SJCRH30 (cell line): ENCODE results near the gene TNRC6C. TPM values are rescaled to one million over a fixed set of nuclear protein-coding genes. Genes with fewer than 3 reads are reported as not detected.

Source experiments
- DNase-seq, 2 experiments: peaks; one replicate each; pipeline ENCODE4 v3.0.0-alpha.2; 2015 to 2020
- H3K27ac ChIP-seq: fragments of 250-450 bp; sonication (Bioruptor Pico); 2 replicates; pipeline ENCODE4 v1.5.1; 2020; ENCODE audit warnings: mild to moderate bottlenecking, moderate library complexity
- H3K27me3 ChIP-seq: fragments of 250-450 bp; sonication (Bioruptor Pico); 2 replicates; pipeline ENCODE4 v1.5.1; 2020; ENCODE audit warnings: mild to moderate bottlenecking, moderate library complexity
- H3K36me3 ChIP-seq: fragments of 250-450 bp; sonication (Bioruptor Pico); 2 replicates; pipeline ENCODE4 v1.5.1; 2020; ENCODE audit warnings: mild to moderate bottlenecking, moderate library complexity
- H3K4me1 ChIP-seq: fragments of 250-450 bp; sonication (Bioruptor Pico); 2 replicates; pipeline ENCODE4 v1.5.1; 2020; ENCODE audit warnings: mild to moderate bottlenecking, moderate library complexity
- H3K4me3 ChIP-seq: fragments of 250-450 bp; sonication (Bioruptor Pico); 2 replicates; pipeline ENCODE4 v1.5.1; 2020; ENCODE audit warnings: mild to moderate bottlenecking, moderate library complexity
- H3K9me3 ChIP-seq: fragments of 250-450 bp; sonication (Bioruptor Pico); replicated peaks from 2 replicates; pipeline ENCODE4 v1.5.1; 2020; ENCODE audit warnings: mild to moderate bottlenecking, moderate library complexity
- total RNA-seq: library from RNA; depleted of rRNA; stranded (reverse); fragments of >200 nt; shearing (Covaris generic); gene quantifications from 2 replicates; pipeline ENCODE4 v1.2.3, GENCODE V29; 2014

TNRC6C gene
- total RNA-seq, 1 experiment from 2014 or later = 12.7 TPM

GRCh38 chr17:77943971-77944370, 14.5 kb upstream of the TNRC6C start:
- Histone ChIP-seq H3K36me3 (no peaks in the 10 kb centered on the region), H3K4me3 (no peak overlapping the region), H3K4me1 (no peaks in the 10 kb centered on the region; the same call in 1 of the 2 replicates), H3K27ac (no peak overlapping the region), H3K27me3 (peaks cover 13% of the 10 kb centered on the region; the same call in 1 of the 2 replicates), H3K9me3 (no peaks in the 10 kb centered on the region; the same call in 1 of the 2 replicates)
- DNase-seq = no peak

GRCh38 chr17:77944390-77945222, 13.9 kb upstream of the TNRC6C start:
- Histone ChIP-seq H3K27ac (no peak overlapping the region), H3K4me3 (no peak overlapping the region), H3K27me3 (peaks cover 13% of the 10 kb centered on the region; the same call in 1 of the 2 replicates), H3K9me3 (no peaks in the 10 kb centered on the region; the same call in 1 of the 2 replicates), H3K36me3 (no peaks in the 10 kb centered on the region), H3K4me1 (no peaks in the 10 kb centered on the region; the same call in 1 of the 2 replicates)
- no peak for DNase-seq

DNA sequence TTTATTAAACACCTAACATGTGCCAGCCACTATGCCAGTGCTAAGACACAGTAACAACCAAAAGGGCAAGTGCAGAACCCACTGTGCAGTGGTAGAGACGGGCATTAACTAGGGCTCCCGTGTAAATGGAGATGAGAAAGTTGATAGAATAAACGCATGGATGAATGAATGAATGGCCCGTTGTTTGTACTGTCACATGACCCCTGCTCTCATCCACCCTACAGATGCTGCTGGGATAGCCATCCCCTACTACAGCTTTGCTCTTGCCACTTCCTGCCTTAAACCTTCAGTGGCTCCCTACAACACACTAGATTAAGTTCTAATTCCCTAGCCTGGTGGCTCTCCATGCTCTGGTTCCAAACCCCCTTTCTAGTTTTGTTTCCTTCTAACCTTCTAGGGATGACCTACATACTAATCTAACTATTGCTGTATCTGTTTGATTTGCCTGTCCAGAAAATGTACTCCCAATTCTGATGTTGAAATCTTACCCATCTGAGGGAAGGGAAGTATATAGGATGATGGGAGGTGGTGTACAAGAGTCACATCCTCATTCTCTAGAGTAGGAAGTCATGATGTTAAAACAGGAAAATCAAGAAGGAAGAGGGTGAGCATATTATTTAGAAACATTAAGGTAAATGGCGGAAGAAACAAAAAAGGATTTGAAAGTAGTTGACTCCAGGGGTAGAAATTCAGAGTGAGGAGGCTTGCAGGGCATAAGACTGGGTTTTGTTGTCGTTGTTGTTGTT, 11.4 kb upstream of the TNRC6C start:
- Histone ChIP-seq H3K4me1 (no peaks in the 10 kb centered on the region; the same call in 1 of the 2 replicates), H3K27ac (no peak overlapping the region), H3K36me3 (no peaks in the 10 kb centered on the region), H3K9me3 (no peaks in the 10 kb centered on the region; the same call in 1 of the 2 replicates), H3K4me3 (no peak overlapping the region), H3K27me3 (peaks cover 15% of the 10 kb centered on the region)
- no peak for DNase-seq

- Histone ChIP-seq H3K27ac (no peak overlapping the region), H3K4me1 (no peaks in the 10 kb centered on the region; the same call in 1 of the 2 replicates), H3K27me3 (peaks cover 20% of the 10 kb centered on the region), H3K9me3 (no peaks in the 10 kb centered on the region; the same call in 1 of the 2 replicates), H3K4me3 (no peak overlapping the region), H3K36me3 (no peaks in the 10 kb centered on the region)
- DNase-seq = peak; percentile 60 to 78
Observed at GRCh38 chr17:77948690-77949114, 9.8 kb upstream of the TNRC6C start.

DNA sequence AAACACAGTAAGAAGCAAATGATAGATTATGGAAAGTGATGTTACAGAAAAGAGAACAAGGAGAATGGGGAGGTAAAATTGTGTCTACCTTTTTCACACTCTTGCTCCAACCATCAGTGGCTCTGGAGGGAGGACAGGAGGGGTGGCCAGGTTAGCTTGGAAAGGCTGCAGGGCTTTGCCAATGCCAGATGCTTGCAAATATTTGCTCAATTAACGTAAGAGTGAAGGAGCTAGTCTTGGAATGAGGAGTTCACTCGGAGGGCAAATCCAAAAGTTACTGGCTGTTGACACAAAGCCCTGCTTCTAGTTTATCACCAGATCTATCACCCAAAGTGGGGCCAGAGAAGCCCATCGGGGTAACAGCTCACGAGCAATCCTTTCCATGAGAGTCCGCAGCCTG, 7.4 kb upstream of the TNRC6C start:
- peaks cover 27% of the 10 kb centered on the region for H3K27me3 ChIP-seq
- no peak overlapping the region for H3K4me3 ChIP-seq
- no peak overlapping the region for H3K27ac ChIP-seq
- no peaks in the 10 kb centered on the region; the same call in 1 of the 2 replicates for H3K4me1 ChIP-seq
- DNase-seq = no peak
- H3K36me3 ChIP-seq = no peaks in the 10 kb centered on the region
- no peaks in the 10 kb centered on the region; the same call in 1 of the 2 replicates for H3K9me3 ChIP-seq

DNA sequence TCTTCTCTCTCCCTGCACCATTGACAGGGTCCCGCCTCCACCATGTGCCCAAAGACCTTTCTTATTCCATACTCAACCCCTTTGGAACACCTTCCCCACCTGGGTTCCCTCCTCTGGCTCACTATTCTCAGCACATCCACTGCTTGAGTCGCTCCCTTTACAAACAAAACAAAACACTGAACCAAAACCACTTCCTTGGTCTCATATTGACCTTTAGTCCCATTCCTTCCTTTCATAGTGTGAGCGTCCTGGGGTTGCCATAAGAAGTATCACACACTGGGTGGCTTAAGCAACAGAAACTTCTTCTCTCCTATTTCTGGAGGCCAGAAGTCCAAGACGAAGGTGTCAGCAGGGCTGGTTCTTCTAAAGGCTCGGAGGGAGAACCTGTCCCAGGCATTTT, 6.1 kb upstream of the TNRC6C start:
- Histone ChIP-seq H3K27me3 (peaks cover 29% of the 10 kb centered on the region), H3K4me3 (no peak overlapping the region), H3K4me1 (no peaks in the 10 kb centered on the region; the same call in 1 of the 2 replicates), H3K36me3 (no peaks in the 10 kb centered on the region), H3K27ac (no peak overlapping the region), H3K9me3 (no peaks in the 10 kb centered on the region; the same call in 1 of the 2 replicates)
- DNase-seq = no peak

- H3K4me1 ChIP-seq = peaks cover 6% of the 10 kb centered on the region
- DNase-seq = no peak
- peak overlapping the region; percentile 73 for H3K4me3 ChIP-seq
- no peaks in the 10 kb centered on the region for H3K36me3 ChIP-seq
- no peak overlapping the region for H3K27ac ChIP-seq
- H3K9me3 ChIP-seq = no peaks in the 10 kb centered on the region
- peaks cover 32% of the 10 kb centered on the region for H3K27me3 ChIP-seq
Observed at GRCh38 chr17:77957235-77957856, 1.2 kb upstream of the TNRC6C start.

DNA sequence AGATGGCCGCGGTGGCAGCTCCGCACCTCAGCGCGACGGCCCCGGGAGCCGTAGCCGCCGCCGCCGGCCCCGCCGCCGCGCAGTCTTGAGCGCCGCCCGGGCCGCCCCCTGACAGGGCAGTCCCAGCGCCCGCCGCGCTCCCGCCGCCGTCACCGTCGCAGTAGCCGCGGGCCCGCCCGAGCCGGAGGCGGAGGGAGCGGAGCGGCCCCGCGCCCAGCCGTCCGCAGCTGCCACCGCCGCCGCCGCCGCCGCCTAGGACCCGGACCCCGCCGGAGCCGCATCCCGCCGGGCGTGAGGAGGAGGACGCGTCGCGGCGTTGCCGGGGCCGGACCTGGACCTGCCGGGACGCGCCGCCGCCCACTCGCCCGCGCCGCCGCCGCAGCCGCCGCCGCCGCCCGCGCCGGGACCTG, 218 bp downstream of the TNRC6C start:
- Histone ChIP-seq H3K27ac (no peak overlapping the region), H3K4me1 (peaks cover 14% of the 10 kb centered on the region), H3K27me3 (peaks cover 18% of the 10 kb centered on the region; the same call in 1 of the 2 replicates), H3K9me3 (no peaks in the 10 kb centered on the region), H3K36me3 (no peaks in the 10 kb centered on the region), H3K4me3 (peak overlapping the region; percentile 73)
- no peak for DNase-seq

DNA sequence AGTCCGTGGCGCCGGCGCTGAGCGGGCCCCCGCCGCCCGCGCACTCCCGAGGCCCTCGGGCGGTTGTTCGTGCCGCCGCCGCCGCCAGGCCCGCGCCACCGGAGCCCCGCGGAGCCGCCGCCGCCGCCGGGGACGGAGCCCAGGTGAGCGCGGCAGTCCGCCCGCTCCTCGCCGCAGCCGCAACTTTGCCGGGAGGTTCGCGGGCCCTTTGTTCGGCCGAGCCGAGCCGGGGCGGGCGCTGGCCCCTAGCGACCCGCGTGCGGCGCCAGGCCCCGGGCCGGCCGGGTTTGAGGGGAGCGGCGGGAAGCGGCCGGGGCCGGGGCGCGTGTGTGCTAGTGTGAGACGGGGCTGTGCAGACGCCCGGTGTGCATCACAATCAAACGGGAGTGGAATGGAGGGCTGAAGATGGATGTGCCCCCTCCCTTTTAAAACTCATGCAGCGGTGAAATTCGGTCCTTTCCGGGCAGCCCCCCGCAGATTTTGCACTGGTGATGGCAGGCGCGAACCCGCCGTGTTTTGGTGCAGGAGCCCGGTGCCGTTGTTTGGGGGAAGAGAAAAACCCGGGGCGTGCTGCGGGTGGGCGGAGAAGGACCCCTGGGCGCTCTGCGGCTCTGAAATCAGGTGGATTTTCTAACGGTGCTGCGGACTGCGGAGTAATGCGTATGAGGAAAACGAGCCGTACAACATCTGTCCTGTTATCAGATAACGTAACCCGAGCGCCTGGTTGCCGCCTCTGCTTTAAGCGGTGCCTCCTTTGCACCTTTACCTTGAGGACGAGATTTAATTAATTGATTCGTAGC, 823 bp downstream of the TNRC6C start:
- Histone ChIP-seq H3K4me1 (peaks cover 18% of the 10 kb centered on the region), H3K36me3 (no peaks in the 10 kb centered on the region), H3K27me3 (peaks cover 17% of the 10 kb centered on the region; the same call in 1 of the 2 replicates), H3K4me3 (peak overlapping the region; percentile 73), H3K9me3 (no peaks in the 10 kb centered on the region), H3K27ac (no peak overlapping the region)
- DNase-seq = peak in 1 of 2 experiments; percentile 44

- no peaks in the 10 kb centered on the region for H3K9me3 ChIP-seq
- H3K4me3 ChIP-seq = peak overlapping the region; percentile 73
- H3K27me3 ChIP-seq = peaks cover 10% of the 10 kb centered on the region; the same call in 1 of the 2 replicates
- peaks cover 18% of the 10 kb centered on the region for H3K4me1 ChIP-seq
- no peak overlapping the region for H3K27ac ChIP-seq
- peak in 1 of 2 experiments; percentile 38 for DNase-seq
- no peaks in the 10 kb centered on the region for H3K36me3 ChIP-seq
Observed at GRCh38 chr17:77959926-77960521, 1.5 kb downstream of the TNRC6C start.

DNA sequence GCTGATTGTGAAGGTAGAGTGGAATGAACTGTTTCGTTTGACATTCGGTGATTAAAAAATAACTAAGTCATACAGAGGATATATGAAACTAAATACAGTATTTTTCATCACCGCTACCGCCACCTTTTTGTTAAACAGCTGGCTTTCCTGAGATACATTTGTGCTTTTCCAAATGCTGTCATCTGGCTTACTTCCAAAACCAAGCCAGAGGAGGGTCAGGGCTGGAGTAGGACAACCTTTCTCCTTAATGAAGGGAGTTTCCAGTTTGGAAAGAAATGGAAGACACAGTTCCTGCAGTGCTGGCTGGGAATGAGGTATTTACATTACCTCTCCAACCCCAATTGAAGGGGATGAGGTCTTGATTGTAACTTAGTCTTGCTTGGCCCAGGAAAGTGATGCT, 3.2 kb downstream of the TNRC6C start:
- Histone ChIP-seq H3K36me3 (no peaks in the 10 kb centered on the region), H3K9me3 (no peaks in the 10 kb centered on the region), H3K4me3 (no peak overlapping the region), H3K4me1 (peaks cover 18% of the 10 kb centered on the region), H3K27me3 (peaks cover 8% of the 10 kb centered on the region; the same call in 1 of the 2 replicates), H3K27ac (no peak overlapping the region)
- peak in 1 of 2 experiments; percentile 58 for DNase-seq

- peaks cover 7% of the 10 kb centered on the region; the same call in 1 of the 2 replicates for H3K27me3 ChIP-seq
- no peak for DNase-seq
- no peak overlapping the region for H3K27ac ChIP-seq
- no peaks in the 10 kb centered on the region for H3K36me3 ChIP-seq
- H3K9me3 ChIP-seq = no peaks in the 10 kb centered on the region
- peaks cover 18% of the 10 kb centered on the region for H3K4me1 ChIP-seq
- no peak overlapping the region for H3K4me3 ChIP-seq
Observed at GRCh38 chr17:77962348-77962747, 3.8 kb downstream of the TNRC6C start.

DNA sequence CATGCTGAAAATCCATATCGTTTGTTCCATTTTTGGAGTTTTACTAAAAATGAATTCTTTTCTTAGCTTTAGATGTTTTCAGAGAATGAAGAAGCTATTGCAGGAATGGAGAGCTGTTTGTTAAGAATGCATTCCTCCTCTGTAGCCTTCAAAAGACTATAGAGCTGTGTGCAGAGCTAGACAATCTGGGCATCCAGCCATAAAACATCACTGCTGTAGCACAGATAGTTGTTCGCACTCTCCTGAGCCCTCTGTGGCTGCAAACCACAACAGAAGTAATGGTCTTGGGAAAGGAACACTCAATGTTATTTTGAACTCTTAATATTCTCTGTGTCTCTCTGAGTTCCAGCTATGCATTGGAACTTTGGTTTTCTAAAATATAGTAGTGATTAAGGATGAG, 4.9 kb downstream of the TNRC6C start:
- H3K4me1 ChIP-seq = peaks cover 16% of the 10 kb centered on the region
- no peak overlapping the region for H3K4me3 ChIP-seq
- no peaks in the 10 kb centered on the region for H3K9me3 ChIP-seq
- no peak overlapping the region for H3K27ac ChIP-seq
- DNase-seq = peak; percentile 75 to 85
- H3K36me3 ChIP-seq = no peaks in the 10 kb centered on the region
- H3K27me3 ChIP-seq = 0 out of 2 replicates have a peak, but pooled peaks cover 3% of the 10 kb centered on the region
